OCI-LY3 (cell line): ENCODE data around the gene TIMM23B.
"Not testable (repeated sequence)": the region's sequence is repeated elsewhere in the genome, so short reads cannot be mapped to it uniquely, and the experiment has no call there.

ENCODE experiments used
- EZH2phosphoT487 ChIP-seq: fragments of 200-600 bp; shearing (Covaris generic); IDR thresholded peaks from 2 replicates; pipeline ENCODE4 v1.6.1; 2018; ENCODE audit warnings: antibody characterized with exemption, mixed run types, low read depth
- TF ChIP-seq, protein P1 (sequence below): fragments of 200-600, 300-600 bp; sonication (generic); IDR thresholded peaks from 2 replicates; pipeline ENCODE4 v1.5.1; 2014; ENCODE audit warnings: antibody characterized with exemption, low read length, low read depth

DNA sequence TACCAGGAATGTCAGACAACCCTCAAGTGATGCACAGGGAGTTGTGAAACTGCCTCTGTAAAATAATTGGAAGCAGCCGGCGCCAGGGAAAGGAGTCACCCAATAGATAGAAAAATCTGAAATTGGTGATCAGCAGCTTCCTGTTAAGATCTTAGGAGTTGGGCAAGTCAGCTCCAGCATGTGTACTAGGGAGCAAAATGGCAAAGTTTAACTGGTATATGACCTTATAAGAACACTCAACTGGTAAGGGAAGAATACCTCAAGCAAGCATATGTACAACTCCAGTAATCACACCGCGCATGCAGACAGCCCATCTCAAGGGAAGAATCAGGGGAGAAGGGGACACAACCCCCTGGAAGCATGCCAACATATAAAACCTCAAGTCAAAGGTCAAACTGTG, 18.3 kb upstream of the TIMM23B start:
- TF ChIP-seq, protein P1, sequence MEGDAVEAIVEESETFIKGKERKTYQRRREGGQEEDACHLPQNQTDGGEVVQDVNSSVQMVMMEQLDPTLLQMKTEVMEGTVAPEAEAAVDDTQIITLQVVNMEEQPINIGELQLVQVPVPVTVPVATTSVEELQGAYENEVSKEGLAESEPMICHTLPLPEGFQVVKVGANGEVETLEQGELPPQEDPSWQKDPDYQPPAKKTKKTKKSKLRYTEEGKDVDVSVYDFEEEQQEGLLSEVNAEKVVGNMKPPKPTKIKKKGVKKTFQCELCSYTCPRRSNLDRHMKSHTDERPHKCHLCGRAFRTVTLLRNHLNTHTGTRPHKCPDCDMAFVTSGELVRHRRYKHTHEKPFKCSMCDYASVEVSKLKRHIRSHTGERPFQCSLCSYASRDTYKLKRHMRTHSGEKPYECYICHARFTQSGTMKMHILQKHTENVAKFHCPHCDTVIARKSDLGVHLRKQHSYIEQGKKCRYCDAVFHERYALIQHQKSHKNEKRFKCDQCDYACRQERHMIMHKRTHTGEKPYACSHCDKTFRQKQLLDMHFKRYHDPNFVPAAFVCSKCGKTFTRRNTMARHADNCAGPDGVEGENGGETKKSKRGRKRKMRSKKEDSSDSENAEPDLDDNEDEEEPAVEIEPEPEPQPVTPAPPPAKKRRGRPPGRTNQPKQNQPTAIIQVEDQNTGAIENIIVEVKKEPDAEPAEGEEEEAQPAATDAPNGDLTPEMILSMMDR = not testable (repeated sequence)
- TF ChIP-seq EZH2phosphoT487 = not testable (repeated sequence)
